Measurements from ENCODE around the gene UBR2.

The UBR2 gene

DNA sequence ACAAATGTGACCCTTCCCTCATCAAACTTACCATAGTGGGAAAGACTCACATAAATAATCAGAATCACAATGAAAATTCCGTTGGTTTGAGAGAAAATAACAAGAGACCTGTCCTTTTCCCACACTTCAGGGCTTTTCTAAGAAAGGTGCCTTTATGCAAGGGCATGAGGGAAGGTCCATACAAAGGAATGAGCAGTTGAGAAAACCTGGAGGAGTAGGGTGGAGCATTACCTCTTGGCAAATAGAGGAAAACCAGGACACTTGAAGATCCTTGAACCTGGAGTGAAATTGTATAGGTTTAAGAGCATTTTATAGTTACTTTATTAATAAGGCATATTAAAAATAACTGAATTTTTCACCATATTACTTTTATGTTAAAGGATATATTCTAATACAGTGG is 54.3 kb downstream of the UBR2 start:
- TF ChIP-seq TCF12 (IDR thresholded peaks at IDR 0.05; ENCODE audit: low read depth) (no peak), TEAD4 (IDR thresholded peaks at IDR 0.05) (no peak), CEBPB (IDR thresholded peaks at IDR 0.05) (no peak), EP300 (IDR thresholded peaks at IDR 0.05; ENCODE audit: borderline replicate concordance) (no peak), CREB1 (IDR thresholded peaks at IDR 0.05; ENCODE audit: low read depth) (no peak), NFIC (IDR thresholded peaks at IDR 0.05) (no peak), RAD21 (IDR thresholded peaks at IDR 0.05; ENCODE audit: low read depth) (no peak), EGR1 (IDR thresholded peaks at IDR 0.05) (no peak), TAF1 (IDR thresholded peaks at IDR 0.05; ENCODE audit: low read depth) (no peak), YY1 (IDR thresholded peaks at IDR 0.05; ENCODE audit: low read depth) (no peak), ZBTB7A (IDR thresholded peaks at IDR 0.05; ENCODE audit: low read depth) (no peak), FOXM1 (IDR thresholded peaks at IDR 0.05; ENCODE audit: borderline replicate concordance, low read depth) (no peak)
- TF ChIP-seq, protein P1, sequence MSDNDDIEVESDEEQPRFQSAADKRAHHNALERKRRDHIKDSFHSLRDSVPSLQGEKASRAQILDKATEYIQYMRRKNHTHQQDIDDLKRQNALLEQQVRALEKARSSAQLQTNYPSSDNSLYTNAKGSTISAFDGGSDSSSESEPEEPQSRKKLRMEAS (IDR thresholded peaks at IDR 0.05), result no peak
- TF ChIP-seq, protein P2, sequence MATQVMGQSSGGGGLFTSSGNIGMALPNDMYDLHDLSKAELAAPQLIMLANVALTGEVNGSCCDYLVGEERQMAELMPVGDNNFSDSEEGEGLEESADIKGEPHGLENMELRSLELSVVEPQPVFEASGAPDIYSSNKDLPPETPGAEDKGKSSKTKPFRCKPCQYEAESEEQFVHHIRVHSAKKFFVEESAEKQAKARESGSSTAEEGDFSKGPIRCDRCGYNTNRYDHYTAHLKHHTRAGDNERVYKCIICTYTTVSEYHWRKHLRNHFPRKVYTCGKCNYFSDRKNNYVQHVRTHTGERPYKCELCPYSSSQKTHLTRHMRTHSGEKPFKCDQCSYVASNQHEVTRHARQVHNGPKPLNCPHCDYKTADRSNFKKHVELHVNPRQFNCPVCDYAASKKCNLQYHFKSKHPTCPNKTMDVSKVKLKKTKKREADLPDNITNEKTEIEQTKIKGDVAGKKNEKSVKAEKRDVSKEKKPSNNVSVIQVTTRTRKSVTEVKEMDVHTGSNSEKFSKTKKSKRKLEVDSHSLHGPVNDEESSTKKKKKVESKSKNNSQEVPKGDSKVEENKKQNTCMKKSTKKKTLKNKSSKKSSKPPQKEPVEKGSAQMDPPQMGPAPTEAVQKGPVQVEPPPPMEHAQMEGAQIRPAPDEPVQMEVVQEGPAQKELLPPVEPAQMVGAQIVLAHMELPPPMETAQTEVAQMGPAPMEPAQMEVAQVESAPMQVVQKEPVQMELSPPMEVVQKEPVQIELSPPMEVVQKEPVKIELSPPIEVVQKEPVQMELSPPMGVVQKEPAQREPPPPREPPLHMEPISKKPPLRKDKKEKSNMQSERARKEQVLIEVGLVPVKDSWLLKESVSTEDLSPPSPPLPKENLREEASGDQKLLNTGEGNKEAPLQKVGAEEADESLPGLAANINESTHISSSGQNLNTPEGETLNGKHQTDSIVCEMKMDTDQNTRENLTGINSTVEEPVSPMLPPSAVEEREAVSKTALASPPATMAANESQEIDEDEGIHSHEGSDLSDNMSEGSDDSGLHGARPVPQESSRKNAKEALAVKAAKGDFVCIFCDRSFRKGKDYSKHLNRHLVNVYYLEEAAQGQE (IDR thresholded peaks at IDR 0.05; ENCODE audit: low read depth), result no peak
- TF ChIP-seq, protein P3, sequence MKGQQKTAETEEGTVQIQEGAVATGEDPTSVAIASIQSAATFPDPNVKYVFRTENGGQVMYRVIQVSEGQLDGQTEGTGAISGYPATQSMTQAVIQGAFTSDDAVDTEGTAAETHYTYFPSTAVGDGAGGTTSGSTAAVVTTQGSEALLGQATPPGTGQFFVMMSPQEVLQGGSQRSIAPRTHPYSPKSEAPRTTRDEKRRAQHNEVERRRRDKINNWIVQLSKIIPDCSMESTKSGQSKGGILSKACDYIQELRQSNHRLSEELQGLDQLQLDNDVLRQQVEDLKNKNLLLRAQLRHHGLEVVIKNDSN (IDR thresholded peaks at IDR 0.05), result no peak

DNA sequence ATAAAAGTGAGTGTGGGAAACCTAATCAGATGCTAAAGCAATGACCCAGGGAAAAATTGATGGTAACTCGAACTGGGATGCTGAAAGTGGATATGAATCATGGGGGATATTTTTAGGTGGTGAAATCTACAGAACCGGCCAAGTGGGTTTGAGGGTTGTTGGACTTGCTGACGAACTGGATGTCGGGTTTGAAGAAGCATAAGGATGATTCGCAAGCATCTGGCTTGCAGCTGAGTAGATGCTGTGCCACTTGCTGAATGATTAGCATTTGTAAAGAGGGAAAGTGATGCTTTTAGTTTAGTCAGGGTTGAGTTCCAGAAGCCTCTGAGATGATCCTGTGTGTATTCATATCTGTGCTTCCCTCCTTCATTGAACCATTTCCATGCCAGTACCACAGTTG is 54.9 kb downstream of the UBR2 start:
- TF ChIP-seq YY1 (IDR thresholded peaks at IDR 0.05; ENCODE audit: low read depth) (no peak), NFIC (IDR thresholded peaks at IDR 0.05) (no peak), EP300 (IDR thresholded peaks at IDR 0.05; ENCODE audit: borderline replicate concordance) (no peak)
- TF ChIP-seq, protein P3 (IDR thresholded peaks at IDR 0.05), result no peak
- TF ChIP-seq, protein P2 (IDR thresholded peaks at IDR 0.05; ENCODE audit: low read depth), result no peak
- TF ChIP-seq, protein P1 (IDR thresholded peaks at IDR 0.05), result no peak

DNA sequence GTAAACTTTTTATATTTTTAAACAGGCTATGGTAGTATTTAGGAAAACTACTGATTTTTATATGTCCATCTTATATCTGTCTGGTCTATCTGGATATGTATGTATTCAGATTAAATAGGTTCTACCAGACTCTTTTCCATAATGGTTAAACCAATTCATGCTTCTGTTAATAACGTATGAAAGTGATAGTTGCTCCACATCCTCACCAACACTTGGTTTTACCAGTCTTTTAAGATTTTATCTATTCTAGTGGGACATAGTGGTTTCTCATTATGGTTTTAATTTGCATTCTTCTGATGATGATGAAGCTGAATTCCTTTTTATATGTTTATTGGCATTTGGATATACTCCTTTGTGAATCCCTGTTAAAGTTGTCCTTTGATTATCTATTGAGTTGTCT is 56.1 kb downstream of the UBR2 start:
- TF ChIP-seq TCF12 (IDR thresholded peaks at IDR 0.05; ENCODE audit: low read depth) (no peak), TEAD4 (IDR thresholded peaks at IDR 0.05) (no peak), TAF1 (IDR thresholded peaks at IDR 0.05; ENCODE audit: low read depth) (no peak), YY1 (IDR thresholded peaks at IDR 0.05; ENCODE audit: low read depth) (no peak), FOXM1 (IDR thresholded peaks at IDR 0.05; ENCODE audit: borderline replicate concordance, low read depth) (no peak), EP300 (IDR thresholded peaks at IDR 0.05; ENCODE audit: borderline replicate concordance) (no peak), EGR1 (IDR thresholded peaks at IDR 0.05) (no peak), NFIC (IDR thresholded peaks at IDR 0.05) (no peak), CREB1 (IDR thresholded peaks at IDR 0.05; ENCODE audit: low read depth) (no peak), RAD21 (IDR thresholded peaks at IDR 0.05; ENCODE audit: low read depth) (no peak)
- TF ChIP-seq, protein P3 (IDR thresholded peaks at IDR 0.05), result no peak
- TF ChIP-seq, protein P2 (IDR thresholded peaks at IDR 0.05; ENCODE audit: low read depth), result no peak
- TF ChIP-seq, protein P1 (IDR thresholded peaks at IDR 0.05), result no peak

DNA sequence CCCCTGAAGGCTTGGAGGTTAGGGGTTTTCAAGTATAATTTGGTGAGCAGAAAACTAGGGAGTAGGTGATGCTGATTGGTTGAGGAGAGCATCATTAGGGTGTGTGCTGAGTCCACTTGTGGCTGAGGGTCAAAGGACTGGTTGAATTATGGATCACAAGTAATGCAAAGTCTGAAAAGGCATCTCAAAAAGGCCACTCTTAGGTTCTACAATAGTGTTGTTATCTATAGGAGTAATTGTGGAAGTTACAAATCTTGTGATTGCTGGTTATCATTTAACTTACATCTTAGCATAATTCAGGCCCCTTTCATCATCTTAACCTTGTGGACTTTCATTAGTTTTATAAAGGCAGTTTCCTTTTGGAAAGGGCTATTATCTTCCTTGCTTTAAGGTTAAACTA is 60.8 kb downstream of the UBR2 start:
- TF ChIP-seq, protein P3 (IDR thresholded peaks at IDR 0.05), result no peak
- no peak for TF ChIP-seq NFIC (IDR thresholded peaks at IDR 0.05)
- TF ChIP-seq TAF1 (IDR thresholded peaks at IDR 0.05; ENCODE audit: low read depth), result no peak
- TF ChIP-seq, protein P2 (IDR thresholded peaks at IDR 0.05; ENCODE audit: low read depth), result no peak
- TF ChIP-seq FOXM1 (IDR thresholded peaks at IDR 0.05; ENCODE audit: borderline replicate concordance, low read depth), result no peak
- TF ChIP-seq EGR1 (IDR thresholded peaks at IDR 0.05), result no peak
- TF ChIP-seq, protein P1 (IDR thresholded peaks at IDR 0.05), result no peak
- no peak for TF ChIP-seq TCF12 (IDR thresholded peaks at IDR 0.05; ENCODE audit: low read depth)
- TF ChIP-seq CEBPB (IDR thresholded peaks at IDR 0.05), result no peak
- TF ChIP-seq ZBTB7A (IDR thresholded peaks at IDR 0.05; ENCODE audit: low read depth), result no peak
- TF ChIP-seq YY1 (IDR thresholded peaks at IDR 0.05; ENCODE audit: low read depth), result no peak
- no peak for TF ChIP-seq EP300 (IDR thresholded peaks at IDR 0.05; ENCODE audit: borderline replicate concordance)
- no peak for TF ChIP-seq RAD21 (IDR thresholded peaks at IDR 0.05; ENCODE audit: low read depth)
- TF ChIP-seq TEAD4 (IDR thresholded peaks at IDR 0.05), result no peak
- no peak for TF ChIP-seq CREB1 (IDR thresholded peaks at IDR 0.05; ENCODE audit: low read depth)
